ENCODE measurements around the gene SLC9A3.

The SLC9A3 gene

DNA sequence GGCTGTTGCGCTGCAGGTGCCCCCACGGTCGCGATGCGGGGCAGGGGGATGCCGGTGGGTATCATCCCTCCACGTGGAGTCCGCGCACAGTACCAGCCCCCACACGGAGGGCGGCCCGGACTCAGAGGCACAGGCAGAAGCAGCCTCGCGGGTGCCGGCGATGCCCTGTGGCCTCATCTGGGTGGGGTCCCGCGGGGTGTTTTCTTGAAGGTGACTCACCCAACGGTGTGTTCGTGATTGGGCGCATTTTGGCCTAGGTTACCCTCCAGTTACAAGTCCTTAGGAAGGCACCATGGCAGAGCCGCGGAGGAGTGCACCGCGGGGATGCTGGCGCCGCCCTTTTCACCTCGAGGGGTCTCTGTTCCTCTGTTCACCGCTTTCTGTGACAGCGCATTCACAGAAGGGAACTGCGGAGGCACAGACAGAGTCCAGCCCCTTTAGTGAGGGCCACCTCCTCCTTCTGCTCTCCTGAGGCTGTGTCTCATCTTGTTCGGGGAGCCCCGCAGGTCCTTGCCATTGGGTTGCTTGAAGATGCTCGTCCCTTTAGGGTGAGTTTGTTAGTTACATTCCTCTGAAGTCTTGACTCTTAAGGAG lies 102.9 kb downstream of the SLC9A3 start:
- no peak for DNase-seq (ENCODE audit: extremely low read depth in 1 of 2, low read depth in 1 of 2)

DNA sequence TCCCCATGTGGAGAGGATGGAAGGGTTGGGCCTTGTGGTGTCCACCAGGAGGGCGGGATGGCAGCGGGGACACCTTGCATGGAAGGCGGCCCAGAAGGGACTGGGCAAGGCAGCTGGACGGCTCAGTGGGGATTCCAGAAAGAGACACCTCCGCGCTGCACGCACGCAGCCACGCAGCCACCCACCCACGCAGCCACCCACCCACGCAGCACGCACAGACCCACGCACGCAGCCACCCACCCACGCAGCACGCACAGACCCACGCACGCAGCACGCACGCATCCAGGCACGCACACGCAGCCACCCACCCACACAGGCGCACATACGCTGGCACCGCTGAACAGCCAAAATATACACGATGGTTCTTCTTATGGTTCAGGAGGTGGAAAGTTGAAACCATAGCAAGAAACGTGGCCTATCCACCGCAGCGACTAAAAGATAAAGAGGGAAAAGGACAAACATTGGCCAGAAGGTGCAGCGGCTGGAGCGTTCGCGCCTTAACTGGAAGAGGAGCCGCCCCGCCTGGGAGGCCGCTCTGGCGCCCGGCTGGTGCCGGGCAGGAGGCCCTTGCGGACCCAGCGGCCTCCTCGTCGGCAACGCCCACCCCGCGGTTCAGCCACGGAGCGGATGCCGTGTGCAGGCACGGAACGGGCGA lies 103.5 kb downstream of the SLC9A3 start:
- DNase-seq (ENCODE audit: extremely low read depth in 1 of 2, low read depth in 1 of 2) = no peak

All from activated CD8-positive, alpha-beta memory T cell treated with anti-CD3 and anti-CD28 coated beads for 1 hour (primary cell).